ENCODE data around the gene TGFB3. TPM values are rescaled to one million over a fixed set of nuclear protein-coding genes. Genes with fewer than 3 reads are reported as not detected.

Gene TGFB3
- total RNA-seq, 2 donors from 2014 or later: 5.8 to 6.5 TPM

Other genes starting within 250 kb of the TGFB3 start
- gene IFT43, start 3.8 kb upstream of the TGFB3 start, total RNA-seq: 10 to 100 TPM; 10.5 to 12.8 TPM
- gene GPATCH2L, start 169.9 kb upstream of the TGFB3 start, total RNA-seq: 10 to 100 TPM; 62.0 to 63.9 TPM